Loucy (cell line): ENCODE measurements around the gene SLCO1B3.

ENCODE experiments used
- H2AFZ ChIP-seq: fragments of 200-600 bp; sonication (generic); 2 replicates; pipeline ENCODE4 v1.6.0; 2016; ENCODE audit warnings: antibody characterized with exemption, mild to moderate bottlenecking, low read length, moderate library complexity
- H3F3A ChIP-seq: fragments of 200-600 bp; 2 replicates; pipeline ENCODE4 v1.6.0; 2016; ENCODE audit warnings: antibody characterized with exemption, low read depth, mild to moderate bottlenecking
- H3K27me3 ChIP-seq: fragments of 200-600 bp; sonication (generic); 2 replicates; pipeline ENCODE4 v1.6.1; 2014; ENCODE audit warnings: low read length, mild to moderate bottlenecking; ENCODE audit not compliant: insufficient read depth, poor library complexity, severe bottlenecking
- H3K36me3 ChIP-seq: fragments of 200-600 bp; sonication (generic); 2 replicates; pipeline ENCODE4 v1.6.1; 2016; ENCODE audit warnings: low read length; ENCODE audit not compliant: insufficient read depth
- H3K4me1 ChIP-seq: fragments of 200-600 bp; sonication (generic); 2 replicates; pipeline ENCODE4 v1.5.1; 2014; ENCODE audit warnings: low read length, mild to moderate bottlenecking; ENCODE audit not compliant: insufficient read depth, poor library complexity, severe bottlenecking
- H3K4me2 ChIP-seq: fragments of 200-600 bp; sonication (generic); 2 replicates; pipeline ENCODE4 v1.6.0; 2014; ENCODE audit warnings: antibody characterized with exemption, low read length, low read depth, mild to moderate bottlenecking; ENCODE audit not compliant: poor library complexity, severe bottlenecking
- H3K4me3 ChIP-seq: fragments of 200-600 bp; sonication (generic); 2 replicates; pipeline ENCODE4 v1.5.1; 2014; ENCODE audit warnings: low read length, mild to moderate bottlenecking, mixed read lengths; ENCODE audit not compliant: poor library complexity, severe bottlenecking
- H3K79me2 ChIP-seq: fragments of 200-600 bp; sonication (generic); 2 replicates; pipeline ENCODE4 v1.6.1; 2014; ENCODE audit warnings: low read length; ENCODE audit not compliant: insufficient read depth
- H3K9ac ChIP-seq: fragments of 200-600 bp; sonication (generic); 2 replicates; pipeline ENCODE4 v1.6.0; 2014; ENCODE audit warnings: mild to moderate bottlenecking, low read depth, low read length, moderate library complexity; ENCODE audit not compliant: poor library complexity, severe bottlenecking
- H3K9me2 ChIP-seq: fragments of 200-600 bp; sonication (generic); replicated peaks from 2 replicates; pipeline ENCODE4 v1.6.1; 2016; ENCODE audit warnings: low read depth, low read length, mixed read lengths
- H3K9me3 ChIP-seq: fragments of 200-600 bp; sonication (generic); 2 replicates; pipeline ENCODE4 v1.6.1; 2014; ENCODE audit warnings: mild to moderate bottlenecking, antibody characterized with exemption, low read length, low read depth; ENCODE audit not compliant: insufficient read depth
- H4K20me1 ChIP-seq: fragments of 200-600 bp; sonication (generic); 2 replicates; pipeline ENCODE4 v1.6.0; 2014; ENCODE audit warnings: antibody characterized with exemption, low read length, mild to moderate bottlenecking; ENCODE audit not compliant: insufficient read depth, poor library complexity, severe bottlenecking
- EZH2phosphoT487 ChIP-seq: fragments of 200-600 bp; IDR thresholded peaks from 2 replicates; pipeline ENCODE4 v1.6.1; 2018; ENCODE audit warnings: antibody characterized with exemption, mild to moderate bottlenecking, moderate library complexity, borderline replicate concordance
- TF ChIP-seq, protein P1 (sequence below): fragments of 200-600 bp; sonication (generic); conservative IDR thresholded peaks from 2 replicates; pipeline ENCODE4 v1.5.1; 2014; ENCODE audit warnings: mild to moderate bottlenecking, antibody characterized with exemption, low read length

SLCO1B3 gene

DNA sequence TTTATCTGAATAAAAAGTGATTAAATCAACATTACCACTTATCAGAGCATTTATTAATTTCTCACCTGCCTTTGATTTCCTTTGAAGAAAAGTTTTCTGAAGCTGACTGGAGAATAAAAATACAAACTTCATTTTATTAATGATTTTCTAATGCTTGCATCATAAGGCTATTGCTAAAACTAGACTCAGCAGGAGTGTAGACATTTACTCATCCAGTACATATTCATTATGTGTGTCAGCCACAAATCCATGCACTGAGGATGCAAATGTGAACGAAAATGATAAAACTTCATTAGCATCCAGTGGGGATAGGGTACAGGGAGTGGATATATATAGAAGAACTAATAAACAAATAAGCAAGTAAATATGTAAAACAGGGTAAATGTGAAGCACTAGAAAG lies 74.6 kb downstream of the SLCO1B3 start:
- no peaks in the 10 kb centered on the region for H3K79me2 ChIP-seq
- H3K4me2 ChIP-seq: no peak overlapping the region
- H3K9ac ChIP-seq: no peak overlapping the region
- H3K9me2 ChIP-seq: no peaks in the 10 kb centered on the region
- H3K36me3 ChIP-seq: no peaks in the 10 kb centered on the region
- no peaks in the 10 kb centered on the region for H3K27me3 ChIP-seq
- no peaks in the 10 kb centered on the region for H3F3A ChIP-seq
- H4K20me1 ChIP-seq: no peaks in the 10 kb centered on the region
- H3K4me3 ChIP-seq: no peak overlapping the region
- no peaks in the 10 kb centered on the region for H3K4me1 ChIP-seq
- TF ChIP-seq EZH2phosphoT487: no peak
- TF ChIP-seq, protein P1, sequence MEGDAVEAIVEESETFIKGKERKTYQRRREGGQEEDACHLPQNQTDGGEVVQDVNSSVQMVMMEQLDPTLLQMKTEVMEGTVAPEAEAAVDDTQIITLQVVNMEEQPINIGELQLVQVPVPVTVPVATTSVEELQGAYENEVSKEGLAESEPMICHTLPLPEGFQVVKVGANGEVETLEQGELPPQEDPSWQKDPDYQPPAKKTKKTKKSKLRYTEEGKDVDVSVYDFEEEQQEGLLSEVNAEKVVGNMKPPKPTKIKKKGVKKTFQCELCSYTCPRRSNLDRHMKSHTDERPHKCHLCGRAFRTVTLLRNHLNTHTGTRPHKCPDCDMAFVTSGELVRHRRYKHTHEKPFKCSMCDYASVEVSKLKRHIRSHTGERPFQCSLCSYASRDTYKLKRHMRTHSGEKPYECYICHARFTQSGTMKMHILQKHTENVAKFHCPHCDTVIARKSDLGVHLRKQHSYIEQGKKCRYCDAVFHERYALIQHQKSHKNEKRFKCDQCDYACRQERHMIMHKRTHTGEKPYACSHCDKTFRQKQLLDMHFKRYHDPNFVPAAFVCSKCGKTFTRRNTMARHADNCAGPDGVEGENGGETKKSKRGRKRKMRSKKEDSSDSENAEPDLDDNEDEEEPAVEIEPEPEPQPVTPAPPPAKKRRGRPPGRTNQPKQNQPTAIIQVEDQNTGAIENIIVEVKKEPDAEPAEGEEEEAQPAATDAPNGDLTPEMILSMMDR: no peak
- no peaks in the 10 kb centered on the region for H3K9me3 ChIP-seq
- no peak overlapping the region for H2AFZ ChIP-seq

GRCh38 chr12:20885552-20885951 lies 75.0 kb downstream of the SLCO1B3 start:
- no peaks in the 10 kb centered on the region for H3K79me2 ChIP-seq
- no peaks in the 10 kb centered on the region for H3K4me1 ChIP-seq
- no peaks in the 10 kb centered on the region for H4K20me1 ChIP-seq
- no peak overlapping the region for H3K9ac ChIP-seq
- no peaks in the 10 kb centered on the region for H3K27me3 ChIP-seq
- TF ChIP-seq EZH2phosphoT487: no peak
- no peak overlapping the region for H3K4me2 ChIP-seq
- H3K4me3 ChIP-seq: no peak overlapping the region
- no peaks in the 10 kb centered on the region for H3F3A ChIP-seq
- H3K9me3 ChIP-seq: no peaks in the 10 kb centered on the region
- no peaks in the 10 kb centered on the region for H3K9me2 ChIP-seq
- H3K36me3 ChIP-seq: no peaks in the 10 kb centered on the region
- H2AFZ ChIP-seq: no peak overlapping the region

- H3K9me3 ChIP-seq: no peaks in the 10 kb centered on the region
- H2AFZ ChIP-seq: no peak overlapping the region
- no peaks in the 10 kb centered on the region for H3K36me3 ChIP-seq
- no peaks in the 10 kb centered on the region for H3K9me2 ChIP-seq
- H3F3A ChIP-seq: no peaks in the 10 kb centered on the region
- H3K27me3 ChIP-seq: no peaks in the 10 kb centered on the region
- H3K79me2 ChIP-seq: no peaks in the 10 kb centered on the region
- TF ChIP-seq, protein P1: no peak
- TF ChIP-seq EZH2phosphoT487: no peak
- H3K9ac ChIP-seq: no peak overlapping the region
- H3K4me2 ChIP-seq: no peak overlapping the region
- H3K4me3 ChIP-seq: no peak overlapping the region
- H4K20me1 ChIP-seq: no peaks in the 10 kb centered on the region
- no peaks in the 10 kb centered on the region for H3K4me1 ChIP-seq
Observed at GRCh38 chr12:20917269-20917668, 106.8 kb downstream of the SLCO1B3 start.

DNA sequence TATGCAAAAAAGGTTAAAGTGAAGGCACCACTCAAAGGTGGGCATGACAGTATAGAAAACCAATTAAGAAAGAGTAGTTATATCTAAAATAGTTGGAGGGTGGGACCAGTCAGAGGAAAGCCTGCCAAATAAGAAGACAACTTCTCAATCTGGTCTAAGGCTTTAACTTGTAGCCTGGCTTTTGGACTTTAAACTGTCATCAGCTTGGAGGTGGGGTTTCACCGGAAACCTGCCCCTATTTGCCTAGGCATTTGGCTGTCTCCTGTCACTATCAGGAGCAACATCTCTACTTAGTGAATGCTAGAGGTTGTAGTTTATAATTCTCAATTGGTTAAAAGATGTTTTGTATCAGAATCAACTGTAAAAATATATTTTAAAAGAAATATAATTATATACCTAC lies 107.3 kb downstream of the SLCO1B3 start:
- no peak overlapping the region for H3K9ac ChIP-seq
- H3K9me3 ChIP-seq: no peaks in the 10 kb centered on the region
- no peaks in the 10 kb centered on the region for H3K27me3 ChIP-seq
- no peak for TF ChIP-seq EZH2phosphoT487
- TF ChIP-seq, protein P1: no peak
- no peaks in the 10 kb centered on the region for H4K20me1 ChIP-seq
- H3K79me2 ChIP-seq: no peaks in the 10 kb centered on the region
- H3K4me1 ChIP-seq: no peaks in the 10 kb centered on the region
- no peak overlapping the region for H2AFZ ChIP-seq
- no peak overlapping the region for H3K4me3 ChIP-seq
- no peaks in the 10 kb centered on the region for H3K36me3 ChIP-seq
- H3K9me2 ChIP-seq: no peaks in the 10 kb centered on the region
- H3K4me2 ChIP-seq: no peak overlapping the region
- H3F3A ChIP-seq: no peaks in the 10 kb centered on the region
